ENCODE results near the gene SFXN5. TPM values are rescaled to one million over a fixed set of nuclear protein-coding genes. Genes with fewer than 3 reads are reported as not detected.

The SFXN5 gene
- total RNA-seq, 1 donor from 2014 or later: 14.1 TPM

GRCh38 chr2:72927619-72928550, 143.6 kb downstream of the SFXN5 start:
- no peak for DNase-seq
- no peaks in the 10 kb centered on the region for H3K36me3 Mint-ChIP-seq (ENCODE audit: low read depth)
- H3K4me1 Mint-ChIP-seq: peaks cover 9% of the 10 kb centered on the region
- intact Hi-C loops (cut with micrococcal nuclease): no loop called here
- peaks cover 23% of the 10 kb centered on the region for H3K27me3 Mint-ChIP-seq
- H3K4me3 Mint-ChIP-seq: no peak overlapping the region
- H3K27ac Mint-ChIP-seq: no peak overlapping the region
- no peaks in the 10 kb centered on the region for H3K9me3 Mint-ChIP-seq

DNA sequence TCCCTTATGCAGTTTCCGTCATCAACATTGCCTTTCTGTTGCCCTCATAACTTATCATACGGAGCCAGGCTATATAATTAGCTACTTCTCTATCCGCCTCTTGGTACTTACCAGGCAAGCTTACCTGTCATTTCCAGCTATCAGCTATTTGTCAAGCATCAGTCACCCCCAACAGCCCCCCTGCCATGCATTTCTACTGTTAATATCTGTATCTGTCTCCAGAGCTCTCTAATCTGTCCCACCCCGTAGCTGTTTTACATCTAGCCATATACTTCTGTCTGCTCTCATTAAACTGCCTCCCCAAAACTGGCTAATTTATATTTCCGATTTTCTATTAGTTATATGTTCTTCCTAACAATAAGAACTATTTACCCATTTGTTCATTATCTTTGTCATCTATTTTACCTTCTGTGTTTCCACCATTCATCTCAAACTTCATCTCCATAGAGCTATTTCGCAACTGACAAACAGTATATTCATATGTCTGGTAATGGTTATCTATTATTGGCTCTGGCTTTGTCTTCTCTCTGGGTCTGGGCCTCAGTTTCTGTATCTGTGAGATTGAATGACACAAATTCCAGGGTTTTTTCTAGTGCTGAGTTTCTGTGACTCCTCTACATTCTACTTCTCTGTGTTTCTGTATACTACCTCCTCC, 144.6 kb downstream of the SFXN5 start:
- no peaks in the 10 kb centered on the region for H3K36me3 Mint-ChIP-seq (ENCODE audit: low read depth)
- intact Hi-C loops (cut with micrococcal nuclease): no loop called here
- peaks cover 32% of the 10 kb centered on the region for H3K27me3 Mint-ChIP-seq
- no peak overlapping the region for H3K4me3 Mint-ChIP-seq
- H3K4me1 Mint-ChIP-seq: peaks cover 4% of the 10 kb centered on the region
- no peaks in the 10 kb centered on the region for H3K9me3 Mint-ChIP-seq
- no peak for DNase-seq
- no peak overlapping the region for H3K27ac Mint-ChIP-seq

DNA sequence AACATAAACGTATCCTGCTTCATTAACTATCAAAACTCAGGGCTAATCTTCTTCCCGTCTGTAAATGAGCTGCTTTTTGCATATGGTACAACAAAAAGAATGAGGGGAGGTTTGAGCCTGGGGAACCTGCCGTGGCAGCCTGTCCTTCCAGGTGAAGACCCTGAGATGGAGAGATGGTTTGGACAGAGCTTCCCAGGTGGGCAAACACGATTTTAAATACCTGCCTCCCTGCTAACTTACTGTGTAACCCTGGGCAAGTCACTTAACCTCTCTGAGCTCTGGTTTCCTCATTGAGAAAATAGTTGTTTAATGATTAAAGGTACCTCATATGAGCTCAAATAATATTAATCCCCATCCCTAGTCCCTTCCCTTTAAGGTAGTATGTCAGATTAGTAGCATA, 145.1 kb downstream of the SFXN5 start:
- Mint-ChIP-seq H3K36me3 (ENCODE audit: low read depth) (no peaks in the 10 kb centered on the region), H3K4me1 (peaks cover 4% of the 10 kb centered on the region), H3K27me3 (peaks cover 38% of the 10 kb centered on the region), H3K27ac (no peak overlapping the region), H3K4me3 (no peak overlapping the region), H3K9me3 (no peaks in the 10 kb centered on the region)
- intact Hi-C loops (cut with micrococcal nuclease): no loop called here
- no peak for DNase-seq

GRCh38 chr2:72925328-72925943, 146.1 kb downstream of the SFXN5 start:
- intact Hi-C loops (cut with micrococcal nuclease): no loop called here
- DNase-seq: no peak

DNA sequence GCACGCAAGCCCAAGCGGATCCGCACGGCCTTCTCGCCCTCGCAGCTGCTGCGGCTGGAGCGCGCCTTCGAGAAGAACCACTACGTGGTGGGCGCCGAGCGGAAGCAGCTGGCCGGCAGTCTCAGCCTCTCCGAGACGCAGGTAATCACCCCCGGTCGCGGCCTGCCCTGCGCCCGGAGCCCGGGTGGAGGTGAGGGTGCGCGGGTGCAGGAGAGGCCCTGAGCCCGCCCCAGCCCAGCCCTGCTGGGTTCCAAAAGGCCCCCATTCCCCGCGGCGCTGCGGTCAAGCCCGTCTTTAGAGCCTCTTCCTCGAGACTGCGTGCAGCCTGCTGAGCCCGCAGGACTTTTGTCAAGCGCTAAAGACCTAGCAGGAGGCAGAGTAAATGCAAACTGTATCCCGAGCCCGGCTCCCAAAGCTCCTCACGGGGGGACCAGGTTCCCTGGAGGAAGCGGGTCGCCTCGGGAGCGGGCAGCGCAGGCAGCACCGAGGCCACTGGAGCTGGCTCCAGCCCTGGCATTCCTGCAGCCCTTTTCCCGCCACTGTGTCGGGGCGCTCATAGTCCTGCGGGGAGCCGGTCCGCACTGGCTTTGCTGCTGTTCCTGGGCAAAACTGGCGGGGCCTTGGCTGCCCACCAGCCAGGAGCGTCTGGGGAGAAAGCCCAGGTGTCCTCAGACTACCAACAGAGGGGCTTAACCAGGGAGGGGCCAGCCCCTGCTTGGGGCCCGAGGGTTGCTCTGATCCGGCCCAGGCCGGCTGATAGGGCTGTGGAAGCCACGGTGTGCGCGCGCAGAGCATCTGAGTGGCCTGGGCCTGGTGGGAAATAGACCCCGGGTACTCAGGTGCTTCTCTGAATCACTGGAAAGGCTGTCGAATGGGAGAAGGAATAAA, 146.9 kb downstream of the SFXN5 start:
- Mint-ChIP-seq H3K4me3 (no peak overlapping the region), H3K27me3 (peaks cover 49% of the 10 kb centered on the region), H3K9me3 (no peaks in the 10 kb centered on the region), H3K4me1 (peaks cover 4% of the 10 kb centered on the region), H3K36me3 (ENCODE audit: low read depth) (no peaks in the 10 kb centered on the region), H3K27ac (no peak overlapping the region)
- intact Hi-C loops (cut with micrococcal nuclease): no loop called here
- DNase-seq: no peak

More at GRCh38 chr2:72925328-72925943, 146.1 kb downstream of the SFXN5 start:
- Mint-ChIP-seq H3K36me3 (ENCODE audit: low read depth) (no peaks in the 10 kb centered on the region), H3K9me3 (no peaks in the 10 kb centered on the region), H3K27me3 (peaks cover 45% of the 10 kb centered on the region), H3K4me3 (no peak overlapping the region), H3K4me1 (peaks cover 4% of the 10 kb centered on the region), H3K27ac (no peak overlapping the region)

GRCh38 chr2:72923833-72924352, 147.6 kb downstream of the SFXN5 start:
- Mint-ChIP-seq H3K27me3 (peaks cover 56% of the 10 kb centered on the region), H3K4me1 (peaks cover 4% of the 10 kb centered on the region), H3K27ac (no peak overlapping the region), H3K4me3 (no peak overlapping the region), H3K9me3 (no peaks in the 10 kb centered on the region), H3K36me3 (ENCODE audit: low read depth) (no peaks in the 10 kb centered on the region)
- no peak for DNase-seq
- intact Hi-C loops (cut with micrococcal nuclease): no loop called here

- Mint-ChIP-seq H3K4me1 (peaks cover 9% of the 10 kb centered on the region), H3K4me3 (no peak overlapping the region), H3K9me3 (no peaks in the 10 kb centered on the region), H3K36me3 (ENCODE audit: low read depth) (no peaks in the 10 kb centered on the region), H3K27ac (no peak overlapping the region), H3K27me3 (peaks cover 65% of the 10 kb centered on the region)
- intact Hi-C loops (cut with micrococcal nuclease): loop anchor here (2.0 kb wide), 1 partner anchor 369 kb away; no protein-coding TSS in a partner anchor
- DNase-seq: no peak
These were observed 149.7 kb downstream of the SFXN5 start for GRCh38 chr2:72921853-72922252.

DNA sequence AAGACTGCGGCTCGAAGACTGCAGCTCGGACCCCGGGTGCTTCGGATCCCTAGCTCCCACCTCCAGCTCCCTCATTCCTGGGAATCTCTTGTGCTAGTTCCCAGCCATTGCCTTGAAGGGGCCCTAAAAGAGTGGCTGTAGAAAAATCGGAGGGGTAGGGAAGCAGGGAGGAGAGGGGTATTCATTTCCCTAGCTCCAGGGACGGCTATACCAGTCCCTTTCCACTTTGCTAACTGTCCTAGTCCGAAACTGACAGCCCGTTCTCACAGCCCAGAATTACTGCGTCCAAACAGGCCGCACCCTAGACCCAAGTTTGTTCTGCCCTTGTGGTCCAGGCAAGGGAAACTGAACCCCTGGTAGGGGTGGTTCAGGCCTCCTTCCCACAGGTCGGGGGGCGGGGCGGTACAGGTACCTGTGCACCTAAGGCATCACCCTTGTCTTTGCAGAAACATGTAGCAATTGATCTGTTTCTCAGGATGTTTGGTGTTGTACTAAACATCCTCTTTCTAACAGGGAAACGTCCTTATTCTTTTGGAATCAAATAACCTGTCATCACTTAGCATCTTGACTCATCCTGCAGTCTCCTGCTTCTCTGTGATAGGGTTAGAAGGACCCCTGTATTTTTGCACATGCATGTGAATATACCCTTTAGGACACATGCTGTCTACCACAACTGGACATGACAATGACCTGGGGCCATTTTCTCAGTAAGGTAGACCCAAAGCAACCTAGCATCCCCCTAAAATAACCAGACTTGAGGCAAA, 150.2 kb downstream of the SFXN5 start:
- H3K9me3 Mint-ChIP-seq: no peaks in the 10 kb centered on the region
- H3K4me1 Mint-ChIP-seq: peaks cover 10% of the 10 kb centered on the region
- DNase-seq: no peak
- H3K4me3 Mint-ChIP-seq: no peak overlapping the region
- no peaks in the 10 kb centered on the region for H3K36me3 Mint-ChIP-seq (ENCODE audit: low read depth)
- no peak overlapping the region for H3K27ac Mint-ChIP-seq
- peaks cover 68% of the 10 kb centered on the region for H3K27me3 Mint-ChIP-seq
- intact Hi-C loops (cut with micrococcal nuclease): loop anchor here (2.0 kb wide), 1 partner anchor 370 kb away; no protein-coding TSS in a partner anchor

DNA sequence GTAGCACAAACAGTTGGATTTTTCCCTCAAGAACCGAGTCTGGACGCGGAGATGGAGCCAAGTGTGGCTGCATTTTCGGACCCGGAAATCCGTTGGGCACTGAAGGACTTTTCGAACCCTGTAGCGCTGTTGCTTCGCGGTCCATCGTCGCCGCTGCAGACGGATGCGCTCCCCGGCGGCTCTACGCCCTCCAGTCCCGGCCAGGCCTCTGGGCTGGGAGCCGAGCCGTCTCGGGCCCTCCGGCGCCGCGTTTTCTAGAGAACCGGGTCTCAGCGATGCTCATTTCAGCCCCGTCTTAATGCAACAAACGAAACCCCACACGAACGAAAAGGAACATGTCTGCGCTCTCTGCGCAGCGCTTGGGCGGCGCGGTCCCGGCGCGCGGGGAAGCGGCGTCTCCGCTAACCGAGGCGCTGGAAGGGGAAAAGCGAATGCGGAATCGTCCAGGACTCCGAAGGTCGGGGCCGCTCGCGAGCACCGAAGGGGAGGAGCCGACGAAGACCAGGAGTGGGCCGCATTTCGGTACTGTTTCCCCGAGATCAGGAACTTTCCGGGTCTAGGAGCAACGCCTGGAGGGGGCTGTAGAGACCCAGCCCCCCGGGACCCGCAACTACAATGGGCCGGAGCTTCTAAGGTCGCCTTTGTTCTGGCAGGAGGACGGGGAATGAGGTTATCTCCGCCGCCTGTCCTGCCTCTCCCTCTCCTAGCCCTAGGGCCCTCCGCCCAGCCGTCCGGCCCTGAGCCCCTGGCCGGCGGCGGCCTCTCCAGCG, 151.0 kb downstream of the SFXN5 start:
- intact Hi-C loops (cut with micrococcal nuclease): loop anchor here (2.0 kb wide), 1 partner anchor 370 kb away; no protein-coding TSS in a partner anchor
- peak overlapping the region; percentile 39 for H3K4me3 Mint-ChIP-seq
- no peaks in the 10 kb centered on the region for H3K36me3 Mint-ChIP-seq (ENCODE audit: low read depth)
- DNase-seq: peak; percentile 70
- peaks cover 10% of the 10 kb centered on the region for H3K4me1 Mint-ChIP-seq
- peaks cover 68% of the 10 kb centered on the region for H3K27me3 Mint-ChIP-seq
- H3K9me3 Mint-ChIP-seq: no peaks in the 10 kb centered on the region
- no peak overlapping the region for H3K27ac Mint-ChIP-seq

DNA sequence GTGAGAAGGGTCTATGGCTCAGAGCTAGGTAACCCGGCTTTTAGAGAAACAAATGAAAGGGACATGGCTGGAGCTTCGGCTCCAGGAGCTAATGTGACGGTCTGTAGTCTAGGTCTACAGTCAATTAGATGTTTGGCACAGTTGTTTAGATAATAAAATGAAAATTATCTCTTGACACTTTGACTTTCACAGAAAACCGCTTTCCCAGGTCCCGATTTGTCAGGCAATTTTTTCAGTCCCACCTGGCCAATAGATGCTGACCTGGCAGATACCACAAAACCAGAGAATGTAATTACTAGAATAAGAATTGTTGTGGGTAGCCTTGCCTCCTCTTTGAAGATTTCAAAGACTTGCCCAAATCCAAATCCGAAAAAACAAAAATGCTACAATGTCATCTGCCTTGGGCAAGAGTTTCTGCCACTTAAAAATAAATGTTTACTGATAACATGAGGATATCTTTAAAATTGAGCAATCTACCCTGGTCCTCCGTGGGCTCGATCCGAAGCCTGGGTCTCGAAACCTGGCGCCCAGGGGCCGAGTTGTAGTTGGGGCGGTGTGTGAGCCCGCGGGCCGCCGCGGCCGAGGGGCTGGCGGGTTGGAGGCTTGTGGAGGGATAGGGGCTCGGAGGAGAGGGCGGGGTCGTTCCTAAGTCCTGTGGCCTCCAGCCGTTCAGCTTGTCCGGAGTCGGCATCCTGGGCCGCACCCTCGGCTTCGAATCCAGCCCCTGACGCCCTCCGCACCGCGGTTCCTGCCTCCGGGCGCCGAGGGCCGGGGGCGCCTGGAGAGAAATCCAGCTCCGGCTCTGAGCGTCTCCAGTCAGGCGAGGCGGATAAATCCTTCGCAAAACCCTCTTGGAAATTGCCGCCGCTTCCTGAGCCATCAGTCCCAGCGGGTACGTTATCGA, 151.8 kb downstream of the SFXN5 start:
- H3K4me1 Mint-ChIP-seq: peaks cover 12% of the 10 kb centered on the region
- H3K27me3 Mint-ChIP-seq: peaks cover 68% of the 10 kb centered on the region
- no peaks in the 10 kb centered on the region for H3K9me3 Mint-ChIP-seq
- no peak for DNase-seq
- intact Hi-C loops (cut with micrococcal nuclease): loop anchor here (2.0 to 5.0 kb wide), 2 partner anchors 57 to 371 kb away; no protein-coding TSS in a partner anchor
- no peak overlapping the region for H3K27ac Mint-ChIP-seq
- no peak overlapping the region for H3K4me3 Mint-ChIP-seq
- no peaks in the 10 kb centered on the region for H3K36me3 Mint-ChIP-seq (ENCODE audit: low read depth)

- H3K9me3 Mint-ChIP-seq: no peaks in the 10 kb centered on the region
- intact Hi-C loops (cut with micrococcal nuclease): loop anchor here (5.0 kb wide), 1 partner anchor 56 kb away; no protein-coding TSS in a partner anchor
- H3K36me3 Mint-ChIP-seq (ENCODE audit: low read depth): no peaks in the 10 kb centered on the region
- DNase-seq: no peak
- H3K4me3 Mint-ChIP-seq: no peak overlapping the region
- peaks cover 10% of the 10 kb centered on the region for H3K4me1 Mint-ChIP-seq
- H3K27ac Mint-ChIP-seq: no peak overlapping the region
- peaks cover 74% of the 10 kb centered on the region for H3K27me3 Mint-ChIP-seq
These were observed 153.5 kb downstream of the SFXN5 start for GRCh38 chr2:72917877-72918553.

All from activated CD4-positive, alpha-beta T cell treated with anti-CD3 and anti-CD28 coated beads, Interleukin-2, amount 10 ng/mL, durations not matched to agents 24 days and 14 days (primary cell).